ENCODE measurements around the gene HPF1. TPM values are rescaled to one million over a fixed set of nuclear protein-coding genes. Genes with fewer than 3 reads are reported as not detected.

Gene HPF1
- polyA plus RNA-seq, 3 donors: 10.2 to 29.9 (median 25.1) TPM

GRCh38 chr4:169761846-169762245 lies 4.1 kb upstream of the HPF1 start:
- Histone ChIP-seq H3K4me1 (ENCODE audit: control insufficient read depth in 1 of 2, insufficient read depth in 2 of 2, low read length in 2 of 2) (peaks cover 6 to 8% of the 10 kb centered on the region in 2 donors), H3K9me3 (replicated peaks in 1 of 2; ENCODE audit: control insufficient read depth in 1 of 2, insufficient read depth in 1 of 2, low read length in 2 of 2) (no peaks in the 10 kb centered on the region), H4K20me1 (ENCODE audit: insufficient read depth, low read length) (no peaks in the 10 kb centered on the region), H3K27ac (ENCODE audit: low read depth in 1 of 2, low read length in 2 of 2) (no peak overlapping the region), H2AFZ (ENCODE audit: insufficient read depth, low read depth, low read length, poor library complexity, severe bottlenecking) (no peak overlapping the region), H3K36me3 (replicated peaks in 1 of 2; ENCODE audit: control insufficient read depth in 1 of 2, insufficient read depth in 2 of 2, low read length in 2 of 2) (no peaks in the 10 kb centered on the region), H3K79me2 (ENCODE audit: insufficient read depth, low read length) (peaks cover 5% of the 10 kb centered on the region), H3K27me3 (ENCODE audit: control insufficient read depth in 2 of 2, insufficient read depth in 2 of 2, low read length in 2 of 2) (no peaks in the 10 kb centered on the region), H3K9ac (ENCODE audit: insufficient read depth, low read length, poor library complexity, severe bottlenecking) (no peak overlapping the region), H3K4me2 (replicated peaks; ENCODE audit: extremely low read depth, low read length, poor library complexity, severe bottlenecking) (no peak overlapping the region), H3K4me3 (replicated peaks in 1 of 3; ENCODE audit: low read depth in 2 of 3, low read length in 3 of 3) (no peak overlapping the region)
- Mint-ChIP-seq H3K27ac (no peak overlapping the region), H3K27me3 (ENCODE audit: low read depth in 3 of 3) (peaks cover 3 to 5% (median 4%) of the 10 kb centered on the region in 3 donors), H3K4me3 (no peak overlapping the region), H3K9me3 (peaks cover 0 to 2% (median 0%) of the 10 kb centered on the region in 7 donors), H3K4me1 (peaks cover 20% of the 10 kb centered on the region), H3K36me3 (no peaks in the 10 kb centered on the region)
- TF ChIP-seq, protein P1, sequence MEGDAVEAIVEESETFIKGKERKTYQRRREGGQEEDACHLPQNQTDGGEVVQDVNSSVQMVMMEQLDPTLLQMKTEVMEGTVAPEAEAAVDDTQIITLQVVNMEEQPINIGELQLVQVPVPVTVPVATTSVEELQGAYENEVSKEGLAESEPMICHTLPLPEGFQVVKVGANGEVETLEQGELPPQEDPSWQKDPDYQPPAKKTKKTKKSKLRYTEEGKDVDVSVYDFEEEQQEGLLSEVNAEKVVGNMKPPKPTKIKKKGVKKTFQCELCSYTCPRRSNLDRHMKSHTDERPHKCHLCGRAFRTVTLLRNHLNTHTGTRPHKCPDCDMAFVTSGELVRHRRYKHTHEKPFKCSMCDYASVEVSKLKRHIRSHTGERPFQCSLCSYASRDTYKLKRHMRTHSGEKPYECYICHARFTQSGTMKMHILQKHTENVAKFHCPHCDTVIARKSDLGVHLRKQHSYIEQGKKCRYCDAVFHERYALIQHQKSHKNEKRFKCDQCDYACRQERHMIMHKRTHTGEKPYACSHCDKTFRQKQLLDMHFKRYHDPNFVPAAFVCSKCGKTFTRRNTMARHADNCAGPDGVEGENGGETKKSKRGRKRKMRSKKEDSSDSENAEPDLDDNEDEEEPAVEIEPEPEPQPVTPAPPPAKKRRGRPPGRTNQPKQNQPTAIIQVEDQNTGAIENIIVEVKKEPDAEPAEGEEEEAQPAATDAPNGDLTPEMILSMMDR (IDR thresholded peaks at IDR 0.05): no peak
- intact Hi-C loops (cut with micrococcal nuclease): no loop called here
- no peak for DNase-seq
- 83% methylated on average over 1 of the region's 4 CpGs for WGBS (ENCODE audit: insufficient coverage)

DNA sequence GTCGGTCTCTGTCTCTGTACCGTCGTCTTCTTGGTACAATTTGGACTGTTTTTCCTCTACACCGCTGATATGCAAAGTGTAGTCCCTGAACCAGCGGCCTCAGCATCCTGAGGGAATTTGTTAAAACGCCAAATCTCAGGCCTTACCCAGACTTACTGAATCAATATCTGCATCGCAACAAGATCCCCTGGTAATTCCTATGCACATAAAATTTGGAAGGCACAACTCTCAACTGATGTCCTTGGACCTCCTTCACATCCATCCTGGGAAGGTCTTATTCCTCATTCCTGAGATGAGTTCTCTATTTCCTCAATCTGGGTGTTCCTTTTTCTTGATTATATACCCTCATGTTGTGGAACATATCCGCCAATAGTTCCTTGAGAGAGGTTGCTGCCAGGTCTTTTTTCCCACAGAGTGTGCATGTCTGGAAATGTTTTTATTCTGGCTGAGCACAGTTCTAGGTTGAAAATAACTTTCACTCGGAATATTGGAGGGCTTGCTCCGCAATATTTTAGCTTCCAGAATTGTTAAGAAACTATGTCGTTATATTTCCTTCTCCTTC lies 738 bp upstream of the HPF1 start:
- DNase-seq: no peak
- H3K27me3 ChIP-seq (ENCODE audit: control insufficient read depth in 2 of 2, insufficient read depth in 2 of 2, low read length in 2 of 2): no peaks in the 10 kb centered on the region
- peak overlapping the region; percentile 89 for H2AFZ ChIP-seq (ENCODE audit: insufficient read depth, low read depth, low read length, poor library complexity, severe bottlenecking)
- H3K9ac ChIP-seq (ENCODE audit: insufficient read depth, low read length, poor library complexity, severe bottlenecking): no peak overlapping the region
- H3K27ac ChIP-seq (ENCODE audit: low read depth in 1 of 2, low read length in 2 of 2): no peak overlapping the region
- H3K27me3 Mint-ChIP-seq (ENCODE audit: low read depth in 3 of 3): peaks cover 3 to 4% (median 4%) of the 10 kb centered on the region in 3 donors
- H4K20me1 ChIP-seq (ENCODE audit: insufficient read depth, low read length): no peaks in the 10 kb centered on the region
- H3K9me3 ChIP-seq (replicated peaks in 1 of 2; ENCODE audit: control insufficient read depth in 1 of 2, insufficient read depth in 1 of 2, low read length in 2 of 2): no peaks in the 10 kb centered on the region
- intact Hi-C loops (cut with micrococcal nuclease): loop anchor here in 1 of 2 donors (5.0 kb wide), 2 partner anchors 136 to 269 kb away; partner anchors contain the start of genes CLCN3 and MFAP3L
- H3K4me3 ChIP-seq (replicated peaks in 1 of 3; ENCODE audit: low read depth in 2 of 3, low read length in 3 of 3): no peak overlapping the region
- H3K79me2 ChIP-seq (ENCODE audit: insufficient read depth, low read length): peaks cover 24% of the 10 kb centered on the region
- peak overlapping the region; percentile 97 for H3K4me2 ChIP-seq (replicated peaks; ENCODE audit: extremely low read depth, low read length, poor library complexity, severe bottlenecking)
- TF ChIP-seq, protein P1 (IDR thresholded peaks at IDR 0.05): no peak
- H3K4me3 Mint-ChIP-seq: peak overlapping the region in 1 of 2 donors; percentile 94
- peak overlapping the region in 3 of 7 donors; percentile 52 to 74 (median 68) for H3K27ac Mint-ChIP-seq
- 69% methylated on average over 6 of the region's 11 CpGs for WGBS (ENCODE audit: insufficient coverage)
- H3K36me3 ChIP-seq (replicated peaks in 1 of 2; ENCODE audit: control insufficient read depth in 1 of 2, insufficient read depth in 2 of 2, low read length in 2 of 2): peaks cover 0 to 3% of the 10 kb centered on the region in 2 donors
- peaks cover under 1 to 1% of the 10 kb centered on the region in 2 donors for H3K36me3 Mint-ChIP-seq
- H3K9me3 Mint-ChIP-seq: peaks cover 0 to 2% (median 0%) of the 10 kb centered on the region in 7 donors
- H3K4me1 Mint-ChIP-seq: peaks cover 30% of the 10 kb centered on the region
- peaks cover 14 to 17% of the 10 kb centered on the region in 2 donors for H3K4me1 ChIP-seq (ENCODE audit: control insufficient read depth in 1 of 2, insufficient read depth in 2 of 2, low read length in 2 of 2)
